B cell (primary cell): ENCODE results near the gene FREM2. TPM values are rescaled to one million over a fixed set of nuclear protein-coding genes. Genes with fewer than 3 reads are reported as not detected.

ENCODE experiments used
- ATAC-seq: fragments of 200-7000 bp; cut with Tn5 transposase; one replicate; pipeline ENCODE4 v1.10.0; 2021; ENCODE audit warnings: low read depth, mild to moderate bottlenecking, moderate number of reproducible peaks, moderate library complexity
- CTCF ChIA-PET: fragments of 350-600 bp; sonication (Branson Sonifier 250); formaldehyde crosslinking; loops from one replicate; lab custom pipeline; 2021; ENCODE audit warnings: antibody characterized with exemption, inconsistent platforms; lab: Charles Lee
- POLR2A ChIA-PET: fragments of 350-600 bp; sonication (Branson Sonifier 250); formaldehyde crosslinking; loops from one replicate; lab custom pipeline; 2021; ENCODE audit warnings: antibody characterized with exemption; lab: Charles Lee
- DNase-seq: peaks from one replicate; pipeline ENCODE4 v3.0.0; 2013
- H2AFZ ChIP-seq: 2 replicates; pipeline ENCODE4 v1.6.1; 2012; ENCODE audit warnings: mild to moderate bottlenecking, low read depth, low read length; ENCODE audit not compliant: insufficient read depth, poor library complexity, severe bottlenecking
- H3K27ac ChIP-seq, 2 donors: 1 replicate in 1 of 2; 2 replicates in 1 of 2; pipeline ENCODE4 v1.5.1; 2012 to 2013; ENCODE audit warnings: low read length in 2 of 2, mild to moderate bottlenecking in 2 of 2, moderate library complexity in 1 of 2
- H3K27me3 ChIP-seq, 4 experiments: fragments of 200-600 bp in 1 of 4; sonication (generic) in 1 of 4; replicated peaks in 1 of 4; 1 replicate in 2 of 4; 2 replicates in 2 of 4; pipeline versions ENCODE4 v1.6.1 to v1.7.0; 2013 to 2016; ENCODE audit warnings: low read length in 3 of 4, mild to moderate bottlenecking in 2 of 4, mixed read lengths in 1 of 4, moderate library complexity in 1 of 4; ENCODE audit not compliant: insufficient read depth in 4 of 4, control insufficient read depth in 3 of 4; ENCODE audit errors: control extremely low read depth in 1 of 4
- H3K36me3 ChIP-seq, 2 experiments: replicated peaks in 1 of 2; 1 replicate in 1 of 2; 2 replicates in 1 of 2; pipeline versions ENCODE4 v1.6.1 to v1.7.1; 2013; ENCODE audit warnings: low read length in 1 of 2; ENCODE audit not compliant: insufficient read depth in 2 of 2, control insufficient read depth in 1 of 2; ENCODE audit errors: control extremely low read depth in 1 of 2, extremely low read depth in 1 of 2
- H3K4me1 ChIP-seq, 2 donors: fragments of 200-600 bp in 1 of 2; sonication (generic) in 1 of 2; 1 replicate in 1 of 2; 2 replicates in 1 of 2; pipeline versions ENCODE4 v1.5.1 to v1.6.1; 2013 to 2017; ENCODE audit warnings: low read length in 2 of 2; ENCODE audit not compliant: control insufficient read depth in 2 of 2, insufficient read depth in 2 of 2
- H3K4me2 ChIP-seq: replicated peaks from 2 replicates; pipeline ENCODE3; 2012; ENCODE audit warnings: mild to moderate bottlenecking, low read depth, low read length; ENCODE audit not compliant: poor library complexity, severe bottlenecking
- H3K4me3 ChIP-seq, 5 experiments: fragments of 200-600 bp in 1 of 5; sonication (generic) in 1 of 5; 1 replicate in 3 of 5; 2 replicates in 2 of 5; pipeline versions ENCODE4 v1.5.1 to v1.7.0; 2011 to 2016; ENCODE audit warnings: low read length in 4 of 5, mild to moderate bottlenecking in 4 of 5, low read depth in 2 of 5, control low read depth in 1 of 5, moderate library complexity in 1 of 5; ENCODE audit not compliant: insufficient read depth in 1 of 5; ENCODE audit errors: control extremely low read depth in 1 of 5, extremely low read depth in 1 of 5
- H3K79me2 ChIP-seq: fragments of 200-600 bp; sonication (generic); one replicate; pipeline ENCODE4 v1.6.0; 2016; ENCODE audit warnings: low read length; ENCODE audit not compliant: control insufficient read depth, insufficient read depth
- H3K9ac ChIP-seq: fragments of 200-600 bp; sonication (generic); 2 replicates; pipeline ENCODE4 v1.6.1; 2017; ENCODE audit warnings: mild to moderate bottlenecking, low read length, moderate library complexity
- H3K9me3 ChIP-seq, 3 donors: one replicate each; pipeline versions ENCODE4 v1.6.1 to v1.7.1; 2013; ENCODE audit warnings: low read length in 2 of 3; ENCODE audit not compliant: control insufficient read depth in 2 of 3, insufficient read depth in 1 of 3; ENCODE audit errors: control extremely low read depth in 1 of 3
- H4K20me1 ChIP-seq: 2 replicates; pipeline ENCODE4 v1.6.0; 2012; ENCODE audit warnings: mild to moderate bottlenecking, low read length; ENCODE audit not compliant: insufficient read depth, control insufficient read depth, poor library complexity, severe bottlenecking
- H3K27ac Mint-ChIP-seq: one replicate; pipeline ENCODE4 v1.8.0; 2021; ENCODE audit warnings: mixed read lengths
- H3K27me3 Mint-ChIP-seq: one replicate; pipeline ENCODE4 v1.8.0; 2021; ENCODE audit warnings: mixed read lengths
- H3K4me1 Mint-ChIP-seq: one replicate; pipeline ENCODE4 v1.8.0; 2021; ENCODE audit warnings: mixed read lengths
- H3K4me3 Mint-ChIP-seq: one replicate; pipeline ENCODE4 v1.8.0; 2021; ENCODE audit warnings: mixed read lengths
- H3K9me3 Mint-ChIP-seq: one replicate; pipeline ENCODE4 v1.8.0; 2022; ENCODE audit warnings: mixed read lengths; ENCODE audit not compliant: insufficient read depth
- CTCF ChIP-seq: fragments of 200-600 bp; IDR thresholded peaks from one replicate; pipeline ENCODE4 v1.8.0; 2022; ENCODE audit warnings: antibody characterized with exemption, mild to moderate bottlenecking
- EZH2 ChIP-seq: IDR thresholded peaks from 2 replicates; pipeline ENCODE4 v1.6.1; 2012; ENCODE audit warnings: borderline replicate concordance, low read depth, mild to moderate bottlenecking, moderate library complexity, low read length; ENCODE audit not compliant: insufficient read depth, poor library complexity, severe bottlenecking
- WGBS: methylation state at CpG from one replicate; pipeline ENCODE4 v1.1.5; 2013; ENCODE audit warnings: missing lambda C conversion rate; ENCODE audit not compliant: insufficient coverage; 5-methylcytosine and 5-hydroxymethylcytosine counted together
- intact Hi-C: fragments of 100-400 bp; cut with micrococcal nuclease; formaldehyde crosslinking; loops from one replicate; pipeline ENCODE4 v1.10.0; 2022
- polyA plus RNA-seq: library from polyadenylated mRNA; depleted of rRNA; stranded (reverse); fragments of >200 nt; gene quantifications from 2 replicates; pipeline ENCODE4 v1.2.3, GENCODE V29; 2012
- total RNA-seq, 2 donors: library from RNA; stranded (reverse); fragments of 120-200 nt in 1 of 2; gene quantifications; 1 replicate in 1 of 2; 2 replicates in 1 of 2; pipeline versions ENCODE4 v1.2.3 to v1.2.4, GENCODE V29; 2013 to 2022

Gene FREM2
- total and polyA plus RNA-seq, 2 donors (not counting 1 experiment from before 2014, with no cell fraction given) = not detected

- Histone ChIP-seq H3K27me3 (no peaks in the 10 kb centered on the region), H3K27ac (no peak overlapping the region), H3K4me3 (no peak overlapping the region), H3K79me2 (no peaks in the 10 kb centered on the region), H3K4me2 (no peak overlapping the region), H2AFZ (no peak overlapping the region), H4K20me1 (no peaks in the 10 kb centered on the region), H3K4me1 (no peaks in the 10 kb centered on the region), H3K36me3 (no peaks in the 10 kb centered on the region), H3K9ac (no peak overlapping the region), H3K9me3 (peaks cover 0 to 1% (median 0%) of the 10 kb centered on the region in 3 donors)
- POLR2A ChIA-PET = no interaction called here
- Mint-ChIP-seq H3K27ac (no peak overlapping the region), H3K27me3 (peaks cover 9% of the 10 kb centered on the region), H3K4me1 (no peaks in the 10 kb centered on the region), H3K9me3 (peaks cover 3% of the 10 kb centered on the region), H3K4me3 (no peak overlapping the region)
- DNase-seq (no peak), ATAC-seq (no peak)
- CTCF ChIA-PET = no interaction called here
- no peak for TF ChIP-seq CTCF
- no peak for TF ChIP-seq EZH2
- WGBS = 0% methylated on average over 1 of the region's 1 CpG
- intact Hi-C loops = no loop called here
Observed at GRCh38 chr13:38844581-38844980, 157.7 kb downstream of the FREM2 start.

- intact Hi-C loops = no loop called here
- WGBS = 50% methylated on average over 2 of the region's 7 CpGs
- no peak for ATAC-seq
- no peak overlapping the region for H2AFZ ChIP-seq
- no peak overlapping the region for H3K27ac Mint-ChIP-seq
- H3K36me3 ChIP-seq = no peaks in the 10 kb centered on the region
- no peaks in the 10 kb centered on the region for H3K9me3 ChIP-seq
- H3K4me3 Mint-ChIP-seq = no peak overlapping the region
- H4K20me1 ChIP-seq = no peaks in the 10 kb centered on the region
- no peak for DNase-seq
- POLR2A ChIA-PET = no interaction called here
- no peaks in the 10 kb centered on the region for H3K27me3 Mint-ChIP-seq
- H3K4me3 ChIP-seq = no peak overlapping the region
- CTCF ChIA-PET = no interaction called here
- no peak overlapping the region for H3K9ac ChIP-seq
- TF ChIP-seq CTCF = no peak
- no peak for TF ChIP-seq EZH2
- no peaks in the 10 kb centered on the region for H3K4me1 ChIP-seq
- H3K27me3 ChIP-seq = no peaks in the 10 kb centered on the region
- H3K4me1 Mint-ChIP-seq = no peaks in the 10 kb centered on the region
- no peak overlapping the region for H3K4me2 ChIP-seq
- no peak overlapping the region for H3K27ac ChIP-seq
- H3K79me2 ChIP-seq = no peaks in the 10 kb centered on the region
- peaks cover 1% of the 10 kb centered on the region for H3K9me3 Mint-ChIP-seq
Observed at GRCh38 chr13:38848360-38848759, 161.5 kb downstream of the FREM2 start.
